HG03439 (cell line): ENCODE measurements around the gene SLC44A3.
"Not testable (repeated sequence)": the region's sequence is repeated elsewhere in the genome, so short reads cannot be mapped to it uniquely, and the experiment has no call there.

Source experiments
- ATAC-seq: cut with Tn5 transposase; IDR thresholded peaks from one replicate; pipeline ENCODE4 v1.9.1; 2021; ENCODE audit warnings: mild to moderate bottlenecking, moderate library complexity; ENCODE audit not compliant: unreplicated experiment

Gene SLC44A3

GRCh38 chr1:94832931-94833585, 12.9 kb downstream of the SLC44A3 start:
- ATAC-seq: no peak

GRCh38 chr1:94836891-94837290, 16.7 kb downstream of the SLC44A3 start:
- ATAC-seq: no peak

GRCh38 chr1:94840381-94840780, 20.2 kb downstream of the SLC44A3 start:
- ATAC-seq: not testable (repeated sequence)

GRCh38 chr1:94840808-94841207, 20.7 kb downstream of the SLC44A3 start:
- ATAC-seq: no peak

- ATAC-seq: no peak
Measured at GRCh38 chr1:94843430-94843829, 23.3 kb downstream of the SLC44A3 start.

- no peak for ATAC-seq
Measured at GRCh38 chr1:94843846-94844245, 23.7 kb downstream of the SLC44A3 start.

GRCh38 chr1:94846308-94846707, 26.2 kb downstream of the SLC44A3 start:
- ATAC-seq: no peak

- no peak for ATAC-seq
Measured at GRCh38 chr1:94851571-94851970, 31.4 kb downstream of the SLC44A3 start.

GRCh38 chr1:94852788-94853187, 32.6 kb downstream of the SLC44A3 start:
- no peak for ATAC-seq

GRCh38 chr1:94854458-94855306, 34.5 kb downstream of the SLC44A3 start:
- peak; percentile 99 for ATAC-seq

GRCh38 chr1:94855307-94855700, 35.1 kb downstream of the SLC44A3 start:
- no peak for ATAC-seq

GRCh38 chr1:94856004-94856403, 35.8 kb downstream of the SLC44A3 start:
- no peak for ATAC-seq

GRCh38 chr1:94856868-94857267, 36.7 kb downstream of the SLC44A3 start:
- no peak for ATAC-seq

- ATAC-seq: no peak
Measured at GRCh38 chr1:94858276-94858675, 38.1 kb downstream of the SLC44A3 start.

- ATAC-seq: no peak
Measured at GRCh38 chr1:94859174-94859573, 39.0 kb downstream of the SLC44A3 start.

- no peak for ATAC-seq
Measured at GRCh38 chr1:94862718-94863117, 42.6 kb downstream of the SLC44A3 start.

GRCh38 chr1:94863297-94863911, 43.2 kb downstream of the SLC44A3 start:
- ATAC-seq: no peak

- ATAC-seq: no peak
Measured at GRCh38 chr1:94863919-94864318, 43.8 kb downstream of the SLC44A3 start.

- no peak for ATAC-seq
Measured at GRCh38 chr1:94864821-94865220, 44.7 kb downstream of the SLC44A3 start.

- no peak for ATAC-seq
Measured at GRCh38 chr1:94865360-94865759, 45.2 kb downstream of the SLC44A3 start.

GRCh38 chr1:94866164-94866807, 46.1 kb downstream of the SLC44A3 start:
- ATAC-seq: no peak
